K562 (cell line): ENCODE measurements around the gene STIL. TPM values are rescaled to one million over a fixed set of nuclear protein-coding genes. Genes with fewer than 3 reads are reported as not detected.

Source experiments
- ARHGAP35 ChIP-seq: fragments of 450-650 bp; IDR thresholded peaks from 2 replicates; pipeline ENCODE4 v1.6.1; 2018; ENCODE audit not compliant: partially characterized antibody
- BMI1 ChIP-seq: fragments of 150-350 bp; IDR thresholded peaks from 2 replicates; pipeline ENCODE4 v1.6.1; 2014; ENCODE audit warnings: low read length
- COPS2 ChIP-seq: fragments of 450-650 bp; conservative IDR thresholded peaks from 2 replicates; pipeline ENCODE4 v1.6.1; 2016; ENCODE audit warnings: mild to moderate bottlenecking, moderate library complexity
- EP300 ChIP-seq: IDR thresholded peaks from 2 replicates; pipeline ENCODE4 v1.6.1; 2012; ENCODE audit warnings: low read length, improper control_type of control experiment
- HDAC6 ChIP-seq: IDR thresholded peaks from 2 replicates; pipeline ENCODE4 v1.6.1; 2012; ENCODE audit warnings: low read depth, mild to moderate bottlenecking, control low read depth, inconsistent platforms, low read length, moderate library complexity
- JUNB ChIP-seq: fragments of 450-650 bp; formaldehyde crosslinking; conservative IDR thresholded peaks from 2 replicates; pipeline ENCODE4 v1.4.0; 2020; ENCODE audit warnings: mild to moderate bottlenecking
- KDM1A ChIP-seq, 2 experiments: fragments of 450-650 bp; IDR thresholded peaks; 2 replicates each; pipeline ENCODE4 v1.6.1; 2016; ENCODE audit warnings: mild to moderate bottlenecking in 2 of 2
- MCM7 ChIP-seq, 2 experiments: fragments of 450-650 bp; IDR thresholded peaks; 2 replicates each; pipeline ENCODE4 v1.6.1; 2016 to 2018
- MTA3 ChIP-seq: fragments of 450-650 bp; formaldehyde crosslinking; IDR thresholded peaks from 2 replicates; pipeline ENCODE4 v1.6.1; 2017; ENCODE audit warnings: mild to moderate bottlenecking, borderline replicate concordance
- MYC ChIP-seq, 2 experiments: fragments of 250-450 bp in 1 of 2; sonication (Bioruptor Pico) in 1 of 2; IDR thresholded peaks; 2 replicates each; pipeline versions ENCODE4 v1.5.1 to v1.6.1; 2012 to 2021; ENCODE audit warnings: low read depth in 2 of 2, borderline replicate concordance in 1 of 2, improper control_type of control experiment in 1 of 2, low read length in 1 of 2, mild to moderate bottlenecking in 1 of 2, moderate library complexity in 1 of 2
- NELFE ChIP-seq: IDR thresholded peaks from 2 replicates; pipeline ENCODE4 v1.6.1; 2011; ENCODE audit warnings: mild to moderate bottlenecking; ENCODE audit not compliant: insufficient read depth, insufficient read length
- NFATC3 ChIP-seq: fragments of 450-650 bp; IDR thresholded peaks from 2 replicates; pipeline ENCODE4 v1.6.1; 2017; ENCODE audit warnings: mild to moderate bottlenecking
- PHB2 ChIP-seq: fragments of 450-650 bp; IDR thresholded peaks from 2 replicates; pipeline ENCODE4 v1.6.1; 2017; ENCODE audit warnings: low read depth
- PRMT5 ChIP-seq: sonication (generic); formaldehyde crosslinking; IDR thresholded peaks from 2 replicates; pipeline ENCODE4 v1.5.0; 2020; ENCODE audit warnings: missing genetic modification reagents
- PTBP1 ChIP-seq: fragments of 200-400 bp; formaldehyde crosslinking; IDR thresholded peaks from 2 replicates; pipeline ENCODE4 v1.6.1; 2017; ENCODE audit warnings: low read depth, low read length
- RBFOX2 ChIP-seq: fragments of 200-400 bp; formaldehyde crosslinking; IDR thresholded peaks from 2 replicates; pipeline ENCODE4 v1.6.1; 2017; ENCODE audit warnings: low read depth, mild to moderate bottlenecking, low read length, moderate library complexity
- RCOR1 ChIP-seq, 2 experiments: IDR thresholded peaks; 2 replicates each; pipeline ENCODE4 v1.6.1; 2012; ENCODE audit warnings: low read depth in 2 of 2, low read length in 2 of 2, borderline replicate concordance in 1 of 2, improper control_type of control experiment in 1 of 2
- SRSF1 ChIP-seq: fragments of 200-400 bp; formaldehyde crosslinking; IDR thresholded peaks from 2 replicates; pipeline ENCODE4 v1.6.1; 2017; ENCODE audit warnings: mild to moderate bottlenecking, low read depth, low read length, moderate library complexity
- TBL1XR1 ChIP-seq, 2 experiments: IDR thresholded peaks; 2 replicates each; pipeline ENCODE4 v1.6.1; 2012; ENCODE audit warnings: improper control_type of control experiment in 2 of 2, low read length in 2 of 2, mild to moderate bottlenecking in 1 of 2
- TRIM24 ChIP-seq, 2 experiments: fragments of 450-650 bp; IDR thresholded peaks; 2 replicates each; pipeline ENCODE4 v1.6.1; 2016
- ZNF263 ChIP-seq: sonication (generic); formaldehyde crosslinking; IDR thresholded peaks from 2 replicates; pipeline ENCODE4 v1.8.0; 2022; ENCODE audit warnings: mild to moderate bottlenecking, missing genetic modification reagents, borderline replicate concordance
- ZNF76 ChIP-seq: fragments of 250-450 bp; sonication (Bioruptor Pico); IDR thresholded peaks from 2 replicates; pipeline ENCODE4 v1.4.0; 2020; ENCODE audit warnings: mild to moderate bottlenecking, moderate library complexity, borderline replicate concordance
- polyA plus RNA-seq, 8 experiments: library from polyadenylated mRNA; depleted of rRNA in 4 of 8; stranded (reverse) in 5 of 8; unstranded in 3 of 8; fragments of >200 nt; fragmentation: Nextera tagmentation in 2 of 8; fragmentation: Illumina TruSeq in 1 of 8; extraction: Ambion mirVana in 2 of 8; extraction: Trizol in 1 of 8; gene quantifications; 2 replicates each; pipeline versions ENCODE4 v1.2.1 to v1.2.3, GENCODE V29; 2011 to 2014; ENCODE audit warnings: inconsistent platforms in 1 of 8, missing spikeins in 1 of 8
- total RNA-seq, 7 experiments: library from RNA; depleted of rRNA in 6 of 7; stranded (reverse); fragments of >200 nt in 6 of 7; fragmentation: Illumina TruSeq in 2 of 7; extraction: Trizol in 2 of 7; gene quantifications; 2 replicates each; pipeline versions ENCODE4 v1.2.1 to v1.2.3, GENCODE V29; 2011 to 2021; ENCODE audit warnings: low replicate concordance in 1 of 7
- TF ChIP-seq, protein P1 (sequence below): fragments of 450-650 bp; IDR thresholded peaks from 2 replicates; pipeline ENCODE4 v1.6.1; 2016
- TF ChIP-seq, protein P2 (sequence below): sonication (generic); formaldehyde crosslinking; IDR thresholded peaks from 2 replicates; pipeline ENCODE4 v1.8.1; 2022; ENCODE audit warnings: missing genetic modification reagents
- TF ChIP-seq, protein P3 (sequence below): IDR thresholded peaks from 2 replicates; pipeline ENCODE4 v1.6.1; 2016; ENCODE audit warnings: missing genetic modification characterization, missing compliant biosample characterization
- TF ChIP-seq, protein P4 (sequence below): fragments of 200-800 bp; sonication (Bioruptor generic); IDR thresholded peaks from 2 replicates; pipeline ENCODE4 v1.6.1; 2017; ENCODE audit warnings: missing genetic modification characterization, missing compliant biosample characterization

STIL gene
- total and polyA plus RNA-seq, 9 of the 15 experiments (the other 6 are each of a cell fraction or from before 2014, with no cell fraction given) = 10.5 to 77.4 (median 39.6) TPM

DNA sequence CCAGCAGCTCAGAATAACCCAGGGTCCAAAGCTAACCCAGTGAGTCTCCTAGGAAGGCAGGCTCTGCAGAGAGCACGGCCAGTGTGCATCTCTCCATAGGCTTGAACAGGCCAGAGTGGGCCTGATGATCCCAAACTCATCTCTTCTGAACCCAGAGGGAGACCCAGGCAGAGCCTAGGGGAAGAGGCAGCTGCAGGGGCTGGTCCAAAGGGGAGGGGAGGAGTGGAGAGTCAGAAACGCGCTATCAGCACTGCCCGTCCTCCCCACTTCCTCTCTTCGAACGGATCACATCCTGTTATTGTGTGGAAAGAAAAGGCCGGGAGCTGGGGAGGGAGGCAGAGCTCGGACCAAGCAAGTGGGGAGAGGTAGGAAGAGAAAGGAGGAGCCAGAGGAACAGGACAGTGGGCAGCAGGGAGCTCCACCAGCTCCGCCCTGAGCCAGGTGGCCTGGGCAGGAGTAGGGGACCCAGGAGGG lies 102.1 kb downstream of the STIL start (continued):
- TF ChIP-seq MTA3 (no peak), PTBP1 (no peak), RBFOX2 (peak; percentile 50; the same call in 1 of the 2 replicates), ZNF263 (CRISPR knock-in tag) (peak; percentile 97), MYC (IDR thresholded peaks at IDR 0.05; ENCODE audit: low read depth, low read length) (0 out of 2 replicates have a peak, but pooled peaks have one; percentile 16), MYC (CRISPR knock-in tag; IDR thresholded peaks at IDR 0.05; ENCODE audit: borderline replicate concordance, low read depth) (no peak), NFATC3 (no peak), MCM7 (IDR thresholded peaks at IDR 0.05) (no peak), PRMT5 (CRISPR knock-in tag) (no peak), SRSF1 (no peak), NELFE (no peak), ARHGAP35 (no peak), PHB2 (no peak), RCOR1 (IDR thresholded peaks at IDR 0.05; ENCODE audit: borderline replicate concordance in 1 of 2, low read depth in 2 of 2, low read length in 2 of 2) (0 out of 4 replicates have a peak, but pooled peaks of 1 of the 2 experiments have one; percentile 29), HDAC6 (no peak), COPS2 (no peak), TRIM24 (IDR thresholded peaks at IDR 0.05) (no peak; a peak in 1 of 4 replicates), TBL1XR1 (IDR thresholded peaks at IDR 0.05; ENCODE audit: low read length in 2 of 2) (0 out of 4 replicates have a peak, but pooled peaks of 1 of the 2 experiments have one; percentile 39), KDM1A (IDR thresholded peaks at IDR 0.05) (no peak), ZNF76 (CRISPR knock-in tag) (no peak), BMI1 (no peak), JUNB (CRISPR knock-in tag) (no peak), EP300 (peak; percentile 69; the same call in 1 of the 2 replicates)
- TF ChIP-seq, protein P1, sequence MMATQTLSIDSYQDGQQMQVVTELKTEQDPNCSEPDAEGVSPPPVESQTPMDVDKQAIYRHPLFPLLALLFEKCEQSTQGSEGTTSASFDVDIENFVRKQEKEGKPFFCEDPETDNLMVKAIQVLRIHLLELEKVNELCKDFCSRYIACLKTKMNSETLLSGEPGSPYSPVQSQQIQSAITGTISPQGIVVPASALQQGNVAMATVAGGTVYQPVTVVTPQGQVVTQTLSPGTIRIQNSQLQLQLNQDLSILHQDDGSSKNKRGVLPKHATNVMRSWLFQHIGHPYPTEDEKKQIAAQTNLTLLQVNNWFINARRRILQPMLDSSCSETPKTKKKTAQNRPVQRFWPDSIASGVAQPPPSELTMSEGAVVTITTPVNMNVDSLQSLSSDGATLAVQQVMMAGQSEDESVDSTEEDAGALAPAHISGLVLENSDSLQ = 0 out of 2 replicates have a peak, but pooled peaks have one; percentile 6
- TF ChIP-seq, protein P2, sequence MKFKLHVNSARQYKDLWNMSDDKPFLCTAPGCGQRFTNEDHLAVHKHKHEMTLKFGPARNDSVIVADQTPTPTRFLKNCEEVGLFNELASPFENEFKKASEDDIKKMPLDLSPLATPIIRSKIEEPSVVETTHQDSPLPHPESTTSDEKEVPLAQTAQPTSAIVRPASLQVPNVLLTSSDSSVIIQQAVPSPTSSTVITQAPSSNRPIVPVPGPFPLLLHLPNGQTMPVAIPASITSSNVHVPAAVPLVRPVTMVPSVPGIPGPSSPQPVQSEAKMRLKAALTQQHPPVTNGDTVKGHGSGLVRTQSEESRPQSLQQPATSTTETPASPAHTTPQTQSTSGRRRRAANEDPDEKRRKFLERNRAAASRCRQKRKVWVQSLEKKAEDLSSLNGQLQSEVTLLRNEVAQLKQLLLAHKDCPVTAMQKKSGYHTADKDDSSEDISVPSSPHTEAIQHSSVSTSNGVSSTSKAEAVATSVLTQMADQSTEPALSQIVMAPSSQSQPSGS = no peak
- TF ChIP-seq, protein P3, sequence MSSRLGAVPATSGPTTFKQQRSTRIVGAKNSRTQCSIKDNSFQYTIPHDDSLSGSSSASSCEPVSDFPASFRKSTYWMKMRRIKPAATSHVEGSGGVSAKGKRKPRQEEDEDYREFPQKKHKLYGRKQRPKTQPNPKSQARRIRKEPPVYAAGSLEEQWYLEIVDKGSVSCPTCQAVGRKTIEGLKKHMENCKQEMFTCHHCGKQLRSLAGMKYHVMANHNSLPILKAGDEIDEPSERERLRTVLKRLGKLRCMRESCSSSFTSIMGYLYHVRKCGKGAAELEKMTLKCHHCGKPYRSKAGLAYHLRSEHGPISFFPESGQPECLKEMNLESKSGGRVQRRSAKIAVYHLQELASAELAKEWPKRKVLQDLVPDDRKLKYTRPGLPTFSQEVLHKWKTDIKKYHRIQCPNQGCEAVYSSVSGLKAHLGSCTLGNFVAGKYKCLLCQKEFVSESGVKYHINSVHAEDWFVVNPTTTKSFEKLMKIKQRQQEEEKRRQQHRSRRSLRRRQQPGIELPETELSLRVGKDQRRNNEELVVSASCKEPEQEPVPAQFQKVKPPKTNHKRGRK (tag) = no peak
- TF ChIP-seq, protein P4, sequence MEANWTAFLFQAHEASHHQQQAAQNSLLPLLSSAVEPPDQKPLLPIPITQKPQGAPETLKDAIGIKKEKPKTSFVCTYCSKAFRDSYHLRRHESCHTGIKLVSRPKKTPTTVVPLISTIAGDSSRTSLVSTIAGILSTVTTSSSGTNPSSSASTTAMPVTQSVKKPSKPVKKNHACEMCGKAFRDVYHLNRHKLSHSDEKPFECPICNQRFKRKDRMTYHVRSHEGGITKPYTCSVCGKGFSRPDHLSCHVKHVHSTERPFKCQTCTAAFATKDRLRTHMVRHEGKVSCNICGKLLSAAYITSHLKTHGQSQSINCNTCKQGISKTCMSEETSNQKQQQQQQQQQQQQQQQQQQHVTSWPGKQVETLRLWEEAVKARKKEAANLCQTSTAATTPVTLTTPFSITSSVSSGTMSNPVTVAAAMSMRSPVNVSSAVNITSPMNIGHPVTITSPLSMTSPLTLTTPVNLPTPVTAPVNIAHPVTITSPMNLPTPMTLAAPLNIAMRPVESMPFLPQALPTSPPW (CRISPR knock-in tag) = peak; percentile 58
